Measurements from ENCODE around the gene CRLF1. TPM values are rescaled to one million over a fixed set of nuclear protein-coding genes. Genes with fewer than 3 reads are reported as not detected.
A peak's percentile ranks its signal among the peaks of the same experiment; 100 is the strongest.

Gene CRLF1
- total and polyA plus RNA-seq, 2 of the 8 experiments (the other 6 are each of a cell fraction or from before 2014, with no cell fraction given) = 7.2 to 10.3 TPM

GRCh38 chr19:18649371-18650020 is 42.9 kb upstream of the CRLF1 start:
- Histone ChIP-seq H3K36me3 (ENCODE audit: control insufficient read depth in 2 of 4, insufficient read depth in 4 of 4, low read length in 3 of 4) (no peaks in the 10 kb centered on the region), H3K4me3 (ENCODE audit: extremely low read depth in 1 of 4, insufficient read depth in 2 of 4, low read depth in 3 of 4, low read length in 4 of 4) (no peak overlapping the region), H3K27ac (ENCODE audit: low read depth, low read length) (no peak overlapping the region), H4K5ac (ENCODE audit: insufficient read length, low read depth, low read length) (no peak overlapping the region), H3K4me2 (ENCODE audit: insufficient read depth in 1 of 2, low read depth in 2 of 2, low read length in 2 of 2) (no peak overlapping the region), H2BK5ac (ENCODE audit: low read depth, low read length) (no peak overlapping the region; the same call in 1 of the 2 replicates), H3K9me3 (ENCODE audit: insufficient read depth in 2 of 2, low read depth in 1 of 2, low read length in 1 of 2) (no peaks in the 10 kb centered on the region), H3K56ac (replicated peaks; ENCODE audit: insufficient read length, low read depth, low read length) (no peak overlapping the region), H4K91ac (replicated peaks; ENCODE audit: insufficient read length, low read length) (no peak overlapping the region), H3K4ac (replicated peaks; ENCODE audit: insufficient read length, low read depth, low read length) (no peak overlapping the region), H2BK15ac (ENCODE audit: low read length) (no peak overlapping the region), H3K27me3 (replicated peaks in 1 of 4; ENCODE audit: control insufficient read depth in 3 of 4, extremely low read depth in 1 of 4, insufficient read depth in 3 of 4, low read length in 3 of 4) (no peaks in the 10 kb centered on the region), H3K79me2 (ENCODE audit: control insufficient read depth in 1 of 2, insufficient read depth in 2 of 2, low read length in 2 of 2) (peaks cover 0 to 4% of the 10 kb centered on the region in 2 experiments; a peak in 1 of 4 replicates), H3K9ac (replicated peaks in 1 of 4; ENCODE audit: extremely low read depth in 1 of 4, low read depth in 3 of 4, low read length in 3 of 4) (no peak overlapping the region; a peak in 2 of 7 replicates), H3K23me2 (ENCODE audit: low read depth, low read length) (peaks cover 13% of the 10 kb centered on the region; the same call in 1 of the 2 replicates), H3K14ac (ENCODE audit: insufficient read length) (no peak overlapping the region), H2BK120ac (replicated peaks; ENCODE audit: low read depth, low read length) (no peak overlapping the region), H3K79me1 (ENCODE audit: low read depth, low read length) (peaks cover 19% of the 10 kb centered on the region), H4K8ac (ENCODE audit: extremely low read depth, insufficient read depth, low read length) (no peak overlapping the region), H4K20me1 (replicated peaks in 1 of 2; ENCODE audit: control insufficient read depth in 1 of 2, insufficient read depth in 2 of 2, low read length in 2 of 2) (peaks cover 4 to 41% of the 10 kb centered on the region in 2 experiments), H2AK5ac (ENCODE audit: low read depth, low read length) (0 out of 2 replicates have a peak overlapping the region, but pooled peaks have one; percentile 53), H2BK12ac (ENCODE audit: low read depth, low read length) (no peak overlapping the region), H3K18ac (ENCODE audit: extremely low read depth, low read length) (no peak overlapping the region), H2BK20ac (ENCODE audit: low read length) (no peak overlapping the region), H2AFZ (ENCODE audit: low read length) (no peak overlapping the region), H3K4me1 (replicated peaks in 1 of 4; ENCODE audit: control insufficient read depth in 3 of 4, insufficient read depth in 4 of 4, low read length in 3 of 4) (peaks cover 0 to 21% (median 3%) of the 10 kb centered on the region in 4 experiments; a peak in 4 of 7 replicates), H3K23ac (ENCODE audit: insufficient read length) (no peak overlapping the region)
- POLR2A ChIA-PET (ENCODE audit: partially characterized antibody) = interaction anchor here (0.6 to 1.4 kb wide), 2 partner anchors 10 to 33 kb away, joined by 3 to 5 read pairs; no protein-coding TSS in a partner anchor
- FAIRE-seq = no peak
- WGBS, 2 experiments (ENCODE audit: extremely low coverage in 1 of 2, insufficient coverage in 1 of 2, insufficient read length in 1 of 2, insufficient replicate concordance in 2 of 2, low coverage in 1 of 2, low lambda C conversion rate in 2 of 2, missing lambda C conversion rate in 1 of 2) = 90% methylated on average over 24 of the region's 25 CpGs; no CpG with 5 or more reads in 1 of the 2 experiments
- no peak for DNase-seq (ENCODE audit: low read depth in 1 of 2, low spot score in 2 of 2)
- CTCF ChIA-PET (ENCODE audit: partially characterized antibody) = interaction anchor here (0.7 to 1.9 kb wide), 6 partner anchors 12 to 129 kb away, joined by 3 to 6 read pairs (median 3); no protein-coding TSS in a partner anchor
- TF ChIP-seq ATF2 (IDR thresholded peaks at IDR 0.05; ENCODE audit: low read length) (no peak), CREB1 (IDR thresholded peaks at IDR 0.05) (no peak), EP300 (IDR thresholded peaks at IDR 0.05; ENCODE audit: borderline replicate concordance in 1 of 2, low read depth in 2 of 2, low read length in 2 of 2) (no peak), MAFK (IDR thresholded peaks at IDR 0.05; ENCODE audit: low read depth, low read length) (no peak), GTF2F1 (IDR thresholded peaks at IDR 0.05; ENCODE audit: borderline replicate concordance, low read depth, low read length) (no peak), TBP (IDR thresholded peaks at IDR 0.05; ENCODE audit: low read depth, low read length) (no peak), KDM1A (IDR thresholded peaks at IDR 0.05; ENCODE audit: borderline replicate concordance, low read length) (no peak), KDM4A (IDR thresholded peaks at IDR 0.05; ENCODE audit: low read depth, low read length, severe bottlenecking) (no peak), BCL11A (IDR thresholded peaks at IDR 0.05; ENCODE audit: low read depth in 2 of 2, low read length in 2 of 2) (no peak)
- TF ChIP-seq, protein P1, sequence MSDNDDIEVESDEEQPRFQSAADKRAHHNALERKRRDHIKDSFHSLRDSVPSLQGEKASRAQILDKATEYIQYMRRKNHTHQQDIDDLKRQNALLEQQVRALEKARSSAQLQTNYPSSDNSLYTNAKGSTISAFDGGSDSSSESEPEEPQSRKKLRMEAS (IDR thresholded peaks at IDR 0.05) = no peak

All from H1 (cell line).